Smooth muscle cell (in vitro differentiated cells): ENCODE measurements around the gene DCBLD1. TPM values are rescaled to one million over a fixed set of nuclear protein-coding genes. Genes with fewer than 3 reads are reported as not detected.

Experiments used
- DNase-seq: peaks from one replicate; lab custom pipeline; 2025; ENCODE audit not compliant: unreplicated experiment; lab: John Stamatoyannopoulos, UW
- H2AFZ ChIP-seq: fragments of 200-600 bp; sonication (generic); 2 replicates; pipeline ENCODE4 v1.6.0; 2016; ENCODE audit warnings: antibody characterized with exemption, low read depth, mild to moderate bottlenecking
- H3F3A ChIP-seq: fragments of 200-600 bp; sonication (generic); 2 replicates; pipeline ENCODE4 v1.6.0; 2017; ENCODE audit warnings: antibody characterized with exemption, low read depth
- H3K27ac ChIP-seq: fragments of 200-600 bp; sonication (generic); 2 replicates; pipeline ENCODE4 v1.5.1; 2016; ENCODE audit warnings: low read depth, mild to moderate bottlenecking
- H3K27me3 ChIP-seq: fragments of 200-600 bp; sonication (generic); 2 replicates; pipeline ENCODE4 v1.6.1; 2016; ENCODE audit warnings: low read depth, mild to moderate bottlenecking
- H3K36me3 ChIP-seq: fragments of 200-600 bp; sonication (generic); 2 replicates; pipeline ENCODE4 v1.5.1; 2016; ENCODE audit warnings: low read depth
- H3K4me1 ChIP-seq: fragments of 200-600 bp; sonication (generic); 2 replicates; pipeline ENCODE4 v1.5.1; 2016; ENCODE audit warnings: low read depth
- H3K4me2 ChIP-seq: fragments of 200-600 bp; sonication (generic); 2 replicates; pipeline ENCODE4 v1.6.0; 2016; ENCODE audit warnings: mild to moderate bottlenecking
- H3K4me3 ChIP-seq: fragments of 200-600 bp; sonication (generic); 2 replicates; pipeline ENCODE4 v1.5.1; 2016; ENCODE audit warnings: mild to moderate bottlenecking
- H3K79me2 ChIP-seq: fragments of 200-600 bp; sonication (generic); 2 replicates; pipeline ENCODE4 v1.6.0; 2016; ENCODE audit warnings: low read depth, mild to moderate bottlenecking
- H3K9ac ChIP-seq: fragments of 200-600 bp; sonication (generic); 2 replicates; pipeline ENCODE4 v1.6.0; 2016; ENCODE audit warnings: low read depth
- H3K9me3 ChIP-seq: fragments of 200-600 bp; sonication (generic); replicated peaks from 2 replicates; pipeline ENCODE4 v1.5.1; 2016; ENCODE audit warnings: low read depth
- H4K20me1 ChIP-seq: fragments of 200-600 bp; sonication (generic); 2 replicates; pipeline ENCODE4 v1.6.0; 2016; ENCODE audit warnings: low read depth
- WGBS: methylation state at CpG from one replicate; pipeline ENCODE4 v1.1.7; 2016; ENCODE audit warnings: low lambda C conversion rate; 5-methylcytosine and 5-hydroxymethylcytosine counted together
- polyA plus RNA-seq: library from polyadenylated mRNA; unstranded; fragments of >200 nt; fragmentation: Nextera tagmentation; extraction: Ambion mirVana; gene quantifications from 2 replicates; pipeline ENCODE4 v1.2.1, GENCODE V29; 2016
- total RNA-seq: library from RNA; depleted of rRNA; stranded (reverse); fragments of >200 nt; gene quantifications from 2 replicates; pipeline ENCODE4 v1.2.3, GENCODE V29; 2014
- TF ChIP-seq, protein P1 (sequence below): fragments of 200-600 bp; sonication (generic); IDR thresholded peaks from 2 replicates; pipeline ENCODE4 v1.5.1; 2017; ENCODE audit warnings: borderline replicate concordance, mild to moderate bottlenecking, antibody characterized with exemption; ENCODE audit not compliant: insufficient read depth, poor library complexity, severe bottlenecking

Gene DCBLD1
- total and polyA plus RNA-seq, 2 experiments from 2014 or later, result 44.6 to 82.1 TPM

- H3K36me3 ChIP-seq, result no peaks in the 10 kb centered on the region
- no peak overlapping the region for H2AFZ ChIP-seq
- TF ChIP-seq, protein P1, sequence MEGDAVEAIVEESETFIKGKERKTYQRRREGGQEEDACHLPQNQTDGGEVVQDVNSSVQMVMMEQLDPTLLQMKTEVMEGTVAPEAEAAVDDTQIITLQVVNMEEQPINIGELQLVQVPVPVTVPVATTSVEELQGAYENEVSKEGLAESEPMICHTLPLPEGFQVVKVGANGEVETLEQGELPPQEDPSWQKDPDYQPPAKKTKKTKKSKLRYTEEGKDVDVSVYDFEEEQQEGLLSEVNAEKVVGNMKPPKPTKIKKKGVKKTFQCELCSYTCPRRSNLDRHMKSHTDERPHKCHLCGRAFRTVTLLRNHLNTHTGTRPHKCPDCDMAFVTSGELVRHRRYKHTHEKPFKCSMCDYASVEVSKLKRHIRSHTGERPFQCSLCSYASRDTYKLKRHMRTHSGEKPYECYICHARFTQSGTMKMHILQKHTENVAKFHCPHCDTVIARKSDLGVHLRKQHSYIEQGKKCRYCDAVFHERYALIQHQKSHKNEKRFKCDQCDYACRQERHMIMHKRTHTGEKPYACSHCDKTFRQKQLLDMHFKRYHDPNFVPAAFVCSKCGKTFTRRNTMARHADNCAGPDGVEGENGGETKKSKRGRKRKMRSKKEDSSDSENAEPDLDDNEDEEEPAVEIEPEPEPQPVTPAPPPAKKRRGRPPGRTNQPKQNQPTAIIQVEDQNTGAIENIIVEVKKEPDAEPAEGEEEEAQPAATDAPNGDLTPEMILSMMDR, result no peak
- H4K20me1 ChIP-seq, result no peaks in the 10 kb centered on the region
- no peaks in the 10 kb centered on the region for H3K9me3 ChIP-seq
- DNase-seq, result no peak
- H3F3A ChIP-seq, result peaks cover 6% of the 10 kb centered on the region
- no peak overlapping the region for H3K4me3 ChIP-seq
- H3K4me2 ChIP-seq, result no peak overlapping the region
- peaks cover 68% of the 10 kb centered on the region for H3K79me2 ChIP-seq
- no peak overlapping the region for H3K27ac ChIP-seq
- peaks cover 11% of the 10 kb centered on the region for H3K4me1 ChIP-seq
- no peak overlapping the region for H3K9ac ChIP-seq
- no peaks in the 10 kb centered on the region for H3K27me3 ChIP-seq
- WGBS, result 94% methylated on average over 7 of the region's 7 CpGs
Observed at GRCh38 chr6:117504478-117505144, 22.1 kb downstream of the DCBLD1 start.

DNA sequence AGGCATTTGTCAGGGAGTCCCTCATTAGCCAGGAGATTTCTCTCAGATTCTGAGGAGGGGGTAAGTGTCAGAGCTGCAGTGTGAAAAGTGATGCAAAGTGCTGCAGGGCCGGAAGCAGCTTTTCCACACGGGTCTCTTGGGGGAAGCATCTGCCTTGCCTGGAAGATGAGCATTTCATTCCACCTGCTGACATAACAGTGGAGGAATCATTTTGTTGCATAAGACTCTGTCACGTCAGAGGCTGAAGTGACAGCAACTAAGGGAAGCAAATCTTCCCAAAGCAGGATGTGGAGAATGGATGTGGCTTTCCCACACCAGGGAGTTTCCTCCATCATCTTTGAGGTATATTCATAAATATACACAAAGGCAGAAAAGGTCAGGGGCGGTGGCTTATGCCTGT lies 22.8 kb downstream of the DCBLD1 start:
- Histone ChIP-seq H3K9me3 (no peaks in the 10 kb centered on the region), H3K9ac (no peak overlapping the region), H3K27me3 (no peaks in the 10 kb centered on the region), H3K4me3 (no peak overlapping the region), H2AFZ (no peak overlapping the region), H3K36me3 (no peaks in the 10 kb centered on the region), H3K4me1 (peaks cover 11% of the 10 kb centered on the region), H3F3A (peaks cover 6% of the 10 kb centered on the region), H3K79me2 (peaks cover 61% of the 10 kb centered on the region), H4K20me1 (no peaks in the 10 kb centered on the region), H3K4me2 (no peak overlapping the region), H3K27ac (peak overlapping the region; percentile 37)
- WGBS, result 69% methylated on average over 4 of the region's 4 CpGs
- no peak for DNase-seq
- TF ChIP-seq, protein P1, result no peak

GRCh38 chr6:117506180-117506835 lies 23.8 kb downstream of the DCBLD1 start:
- Histone ChIP-seq H2AFZ (no peak overlapping the region), H3K36me3 (no peaks in the 10 kb centered on the region), H3K27me3 (no peaks in the 10 kb centered on the region), H3F3A (peaks cover 6% of the 10 kb centered on the region), H3K79me2 (peaks cover 51% of the 10 kb centered on the region), H3K9ac (no peak overlapping the region), H3K4me1 (peaks cover 11% of the 10 kb centered on the region), H3K9me3 (no peaks in the 10 kb centered on the region), H4K20me1 (no peaks in the 10 kb centered on the region), H3K4me2 (peak overlapping the region; percentile 23), H3K27ac (peak overlapping the region; percentile 37), H3K4me3 (no peak overlapping the region)
- 61% methylated on average over 3 of the region's 3 CpGs for WGBS
- no peak for DNase-seq
- TF ChIP-seq, protein P1, result no peak
